Measurements from ENCODE around the gene FSHB.
"Not testable (repeated sequence)": the region's sequence is repeated elsewhere in the genome, so short reads cannot be mapped to it uniquely, and the experiment has no call there.

The FSHB gene

GRCh38 chr11:30230714-30231113 is at the start of gene FSHB:
Gene FSHB (plus strand): TSS chr11:30231014. CDS start chr11:30231903, 889 bp downstream.
- no peak for DNase-seq

- DNase-seq: no peak
Measured at GRCh38 chr11:30186748-30187147, 44.1 kb upstream of the FSHB start.

- no peak for DNase-seq
Measured at GRCh38 chr11:30192620-30193019, 38.2 kb upstream of the FSHB start.

- DNase-seq: no peak
Measured at GRCh38 chr11:30196400-30197206, 34.2 kb upstream of the FSHB start.

- DNase-seq: no peak
Measured at GRCh38 chr11:30197869-30198268, 32.9 kb upstream of the FSHB start.

- DNase-seq: not testable (repeated sequence)
Measured at GRCh38 chr11:30202989-30203388, 27.8 kb upstream of the FSHB start.

- no peak for DNase-seq
Measured at GRCh38 chr11:30203850-30204249, 27.0 kb upstream of the FSHB start.

GRCh38 chr11:30206249-30206996 is 24.4 kb upstream of the FSHB start:
- no peak for DNase-seq

GRCh38 chr11:30210357-30210756 is 20.5 kb upstream of the FSHB start:
- no peak for DNase-seq

- DNase-seq: no peak
Measured at GRCh38 chr11:30216534-30216933, 14.3 kb upstream of the FSHB start.

GRCh38 chr11:30218278-30218677 is 12.5 kb upstream of the FSHB start:
- no peak for DNase-seq

- no peak for DNase-seq
Measured at GRCh38 chr11:30225642-30226041, 5.2 kb upstream of the FSHB start.

- no peak for DNase-seq
Measured at GRCh38 chr11:30228323-30228884, 2.4 kb upstream of the FSHB start.

GRCh38 chr11:30239025-30239424 is 8.2 kb downstream of the FSHB start:
- DNase-seq: no peak

GRCh38 chr11:30244265-30244664 is 13.5 kb downstream of the FSHB start:
- no peak for DNase-seq

- DNase-seq: no peak
Measured at GRCh38 chr11:30245621-30246020, 14.8 kb downstream of the FSHB start.

GRCh38 chr11:30254307-30255298 is 23.8 kb downstream of the FSHB start:
- no peak for DNase-seq

GRCh38 chr11:30255637-30256036 is 24.8 kb downstream of the FSHB start:
- DNase-seq: no peak

GRCh38 chr11:30257058-30257457 is 26.2 kb downstream of the FSHB start:
- no peak for DNase-seq

- DNase-seq: no peak
Measured at GRCh38 chr11:30258679-30259078, 27.9 kb downstream of the FSHB start.

GRCh38 chr11:30260813-30261212 is 30.0 kb downstream of the FSHB start:
- no peak for DNase-seq

- no peak for DNase-seq
Measured at GRCh38 chr11:30261821-30262220, 31.0 kb downstream of the FSHB start.

- DNase-seq: not testable (repeated sequence)
Measured at GRCh38 chr11:30268638-30269037, 37.8 kb downstream of the FSHB start.
